ENCODE data around the gene COMMD3.

DNA sequence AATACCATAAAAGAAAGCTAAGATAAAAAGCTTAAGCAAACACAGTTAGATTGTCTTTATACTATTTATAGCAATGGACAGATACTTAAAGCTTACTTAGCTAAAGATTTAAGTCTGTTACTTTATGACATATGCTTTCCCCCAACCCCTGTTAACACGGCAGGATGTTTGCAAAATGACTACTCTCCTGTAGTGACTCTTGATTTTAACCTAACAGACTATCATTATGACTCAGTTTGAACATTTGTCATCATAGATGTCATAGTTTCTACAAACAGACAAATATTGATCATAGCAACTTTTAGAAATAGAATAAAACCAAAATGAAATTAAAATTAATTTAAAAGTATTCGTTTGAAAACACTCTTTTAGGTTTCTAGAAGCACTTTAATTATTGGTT, 7.8 kb upstream of the COMMD3 start:
- TF ChIP-seq EZH2phosphoT487 (IDR thresholded peaks at IDR 0.05; ENCODE audit: borderline replicate concordance): no peak
- TF ChIP-seq, protein P1, sequence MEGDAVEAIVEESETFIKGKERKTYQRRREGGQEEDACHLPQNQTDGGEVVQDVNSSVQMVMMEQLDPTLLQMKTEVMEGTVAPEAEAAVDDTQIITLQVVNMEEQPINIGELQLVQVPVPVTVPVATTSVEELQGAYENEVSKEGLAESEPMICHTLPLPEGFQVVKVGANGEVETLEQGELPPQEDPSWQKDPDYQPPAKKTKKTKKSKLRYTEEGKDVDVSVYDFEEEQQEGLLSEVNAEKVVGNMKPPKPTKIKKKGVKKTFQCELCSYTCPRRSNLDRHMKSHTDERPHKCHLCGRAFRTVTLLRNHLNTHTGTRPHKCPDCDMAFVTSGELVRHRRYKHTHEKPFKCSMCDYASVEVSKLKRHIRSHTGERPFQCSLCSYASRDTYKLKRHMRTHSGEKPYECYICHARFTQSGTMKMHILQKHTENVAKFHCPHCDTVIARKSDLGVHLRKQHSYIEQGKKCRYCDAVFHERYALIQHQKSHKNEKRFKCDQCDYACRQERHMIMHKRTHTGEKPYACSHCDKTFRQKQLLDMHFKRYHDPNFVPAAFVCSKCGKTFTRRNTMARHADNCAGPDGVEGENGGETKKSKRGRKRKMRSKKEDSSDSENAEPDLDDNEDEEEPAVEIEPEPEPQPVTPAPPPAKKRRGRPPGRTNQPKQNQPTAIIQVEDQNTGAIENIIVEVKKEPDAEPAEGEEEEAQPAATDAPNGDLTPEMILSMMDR (conservative IDR thresholded peaks at IDR 0.05; ENCODE audit: low read length): no peak

Measured in Loucy (cell line).